Measurements from ENCODE around the gene MAML3. TPM values are rescaled to one million over a fixed set of nuclear protein-coding genes. Genes with fewer than 3 reads are reported as not detected.

Gene MAML3
- total and polyA plus RNA-seq, 10 donors = 0.63 to 18.4 (median 12.7) TPM

DNA sequence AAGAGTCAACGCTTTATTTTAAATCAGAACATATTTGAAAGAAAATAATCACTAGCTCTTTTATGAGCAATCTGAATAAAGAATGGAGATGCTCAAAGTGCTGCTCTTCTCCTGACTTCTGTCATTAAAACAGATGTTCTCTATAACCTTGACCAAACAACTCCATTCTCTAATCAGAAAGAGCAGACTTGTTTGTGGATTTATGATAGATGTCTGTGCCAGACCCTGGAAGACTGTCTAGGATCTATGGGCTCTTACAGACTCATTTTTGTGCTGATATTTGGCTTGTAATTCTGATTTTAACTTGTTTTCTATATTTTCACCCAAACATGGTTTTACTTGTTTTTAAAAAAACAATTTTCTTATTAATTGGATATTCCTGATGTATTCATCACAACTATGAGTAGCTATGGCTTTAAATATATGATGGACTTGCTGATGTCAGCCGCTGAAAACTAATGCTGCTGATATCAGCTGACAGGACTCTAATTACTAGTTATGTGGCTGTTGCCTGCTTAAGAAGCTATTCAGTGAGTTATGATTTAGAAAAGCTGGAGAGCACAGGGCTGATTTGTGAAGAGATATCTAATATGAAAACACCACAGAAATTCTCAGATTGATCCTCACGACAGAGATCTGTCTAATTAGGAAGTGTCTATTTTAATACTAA is 31.6 kb upstream of the MAML3 start:
- H3K9me3 ChIP-seq = no peaks in the 10 kb centered on the region
- no peaks in the 10 kb centered on the region for H3K27me3 ChIP-seq (replicated peaks in 1 of 7)
- WGBS, 5 donors = 67 to 84% (median 71%) methylated on average over 3 of the region's 3 CpGs
- no peak for DNase-seq
- H3K36me3 ChIP-seq = no peaks in the 10 kb centered on the region
- H3K4me1 ChIP-seq = no peaks in the 10 kb centered on the region
- no peak overlapping the region for H3K27ac ChIP-seq
- TF ChIP-seq CTCF (IDR thresholded peaks at IDR 0.05 in 8 of 11, conservative IDR thresholded peaks at IDR 0.05 in 3 of 11) = no peak
- TF ChIP-seq POLR2AphosphoS5 (IDR thresholded peaks at IDR 0.05) = no peak
- no peak for TF ChIP-seq POLR2A (IDR thresholded peaks at IDR 0.05)
- H3K4me3 ChIP-seq = no peak overlapping the region
- intact Hi-C loops (cut with DNase I; ENCODE audit: low total_unique reads) = no loop called here

DNA sequence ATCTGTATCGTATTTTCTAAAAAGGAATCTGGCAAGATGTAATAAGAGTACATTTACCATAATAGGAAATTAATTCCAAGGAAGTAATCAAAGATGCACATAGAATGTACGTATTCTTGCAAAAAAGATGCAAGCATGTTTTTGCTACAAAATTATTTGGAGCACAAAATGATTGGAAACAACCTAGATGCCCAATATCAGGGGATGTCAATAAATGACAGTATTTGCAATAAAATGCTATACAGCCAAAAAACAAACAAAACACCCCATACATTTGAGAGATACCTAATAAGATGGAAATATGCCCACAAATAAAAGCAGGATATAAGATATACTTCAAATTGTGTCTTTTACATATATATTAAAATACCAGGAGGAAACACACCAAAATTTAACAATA is 29.3 kb upstream of the MAML3 start:
- WGBS, 5 donors = 89 to 100% (median 92%) methylated on average over 2 of the region's 2 CpGs

GRCh38 chr4:140180577-140180976 is 26.6 kb upstream of the MAML3 start:
- WGBS, 5 donors = 91 to 98% (median 96%) methylated on average over 3 of the region's 3 CpGs
- no peaks in the 10 kb centered on the region for H3K36me3 ChIP-seq
- H3K9me3 ChIP-seq = no peaks in the 10 kb centered on the region
- no peak overlapping the region for H3K27ac ChIP-seq
- no peak for DNase-seq
- no peak overlapping the region for H3K4me3 ChIP-seq
- no peak for TF ChIP-seq CTCF (IDR thresholded peaks at IDR 0.05 in 8 of 11, conservative IDR thresholded peaks at IDR 0.05 in 3 of 11)
- TF ChIP-seq POLR2AphosphoS5 (IDR thresholded peaks at IDR 0.05) = no peak
- TF ChIP-seq POLR2A (IDR thresholded peaks at IDR 0.05) = no peak
- H3K4me1 ChIP-seq = no peaks in the 10 kb centered on the region
- intact Hi-C loops (cut with DNase I; ENCODE audit: low total_unique reads) = no loop called here
- H3K27me3 ChIP-seq (replicated peaks in 1 of 7) = peaks cover 0 to 5% (median 0%) of the 10 kb centered on the region in 7 donors

More for the DNA sequence above, 29.3 kb upstream of the MAML3 start:
- no peaks in the 10 kb centered on the region for H3K36me3 ChIP-seq
- TF ChIP-seq POLR2A (IDR thresholded peaks at IDR 0.05) (no peak), CTCF (IDR thresholded peaks at IDR 0.05 in 8 of 11, conservative IDR thresholded peaks at IDR 0.05 in 3 of 11) (no peak), POLR2AphosphoS5 (IDR thresholded peaks at IDR 0.05) (no peak)
- peaks cover 0 to 5% (median 0%) of the 10 kb centered on the region in 7 donors for H3K27me3 ChIP-seq (replicated peaks in 1 of 7)
- intact Hi-C loops (cut with DNase I; ENCODE audit: low total_unique reads) = no loop called here
- H3K4me1 ChIP-seq = no peaks in the 10 kb centered on the region
- H3K27ac ChIP-seq = no peak overlapping the region
- no peak for DNase-seq
- no peaks in the 10 kb centered on the region for H3K9me3 ChIP-seq
- H3K4me3 ChIP-seq = no peak overlapping the region

- peaks cover 0 to 5% (median 0%) of the 10 kb centered on the region in 7 donors for H3K27me3 ChIP-seq (replicated peaks in 1 of 7)
- H3K27ac ChIP-seq = no peak overlapping the region
- WGBS, 5 donors = 86 to 90% (median 88%) methylated on average over 3 of the region's 3 CpGs
- intact Hi-C loops (cut with DNase I; ENCODE audit: low total_unique reads) = no loop called here
- no peak for DNase-seq
- H3K4me1 ChIP-seq = no peaks in the 10 kb centered on the region
- H3K36me3 ChIP-seq = no peaks in the 10 kb centered on the region
- TF ChIP-seq POLR2AphosphoS5 (IDR thresholded peaks at IDR 0.05) (no peak), CTCF (IDR thresholded peaks at IDR 0.05 in 8 of 11, conservative IDR thresholded peaks at IDR 0.05 in 3 of 11) (no peak), POLR2A (IDR thresholded peaks at IDR 0.05) (no peak)
- no peaks in the 10 kb centered on the region for H3K9me3 ChIP-seq
- H3K4me3 ChIP-seq = no peak overlapping the region
Measured at GRCh38 chr4:140176735-140177134, 22.8 kb upstream of the MAML3 start.

Data from spleen (tissue), 11 donors.